Right ventricle myocardium inferior (tissue), 1 donor: ENCODE measurements around the gene FOXL3. TPM values are rescaled to one million over a fixed set of nuclear protein-coding genes. Genes with fewer than 3 reads are reported as not detected.
"Not testable (repeated sequence)": the region's sequence is repeated elsewhere in the genome, so short reads cannot be mapped to it uniquely, and the experiment has no call there.

Source experiments
- ATAC-seq: fragments of 200-7000 bp; cut with Tn5 transposase; one replicate; pipeline ENCODE4 v1.9.1; 2020; ENCODE audit warnings: mild to moderate bottlenecking, moderate library complexity
- DNase-seq: peaks from one replicate; pipeline ENCODE4 v3.0.0; 2021; ENCODE audit errors: missing footprints
- intact Hi-C: fragments of 100-400 bp; cut with DNase I; formaldehyde crosslinking; loops from one replicate; pipeline ENCODE4 v1.11.0; 2022
- total RNA-seq: library from RNA; stranded (reverse); fragmentation: NEBNext Ultra II Directional; extraction: Animal tissue kit (Norgen Biotek cat#: 25700); gene quantifications from one replicate; pipeline ENCODE4 v1.2.1, GENCODE V29; 2021
- donor health status: DM: no; HTN: yes; CAD: no; lungs with severe emphysema.

FOXL3 gene
- total RNA-seq, 1 donor from 2014 or later: not detected

DNA sequence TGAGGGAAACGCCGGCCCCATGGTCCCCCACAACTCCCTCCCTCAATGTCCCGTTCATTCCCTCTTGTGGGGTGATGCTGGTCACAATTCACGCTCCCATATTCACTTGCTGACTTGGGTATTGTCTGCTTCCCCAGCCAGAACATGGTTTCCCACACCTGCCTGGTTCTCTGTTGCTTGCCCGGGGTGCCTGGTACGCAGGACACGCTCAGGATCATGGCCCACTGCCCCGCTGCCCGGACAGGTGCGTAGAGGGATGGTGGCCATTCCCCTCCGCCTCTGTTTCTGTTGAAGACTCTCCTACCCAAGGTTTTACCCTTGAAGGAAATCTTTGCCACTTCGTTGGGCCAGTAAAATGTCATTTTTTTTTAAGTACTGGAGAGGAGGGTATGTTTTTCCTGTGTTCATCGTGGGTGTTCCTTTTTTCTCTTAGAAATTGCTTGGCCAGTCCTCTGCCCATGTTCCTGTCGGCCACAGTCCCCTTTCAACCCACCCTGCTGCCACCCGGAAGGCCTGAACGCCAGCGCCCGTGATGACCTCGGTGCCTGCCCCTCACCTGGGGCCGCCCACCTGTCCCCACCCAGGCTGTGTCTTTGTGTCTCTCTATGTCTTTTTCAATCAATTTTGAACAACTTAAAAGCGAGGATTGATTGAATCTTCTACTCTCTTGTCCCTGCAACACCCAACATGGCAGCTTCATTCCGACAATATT, 38.2 kb downstream of the FOXL3 start:
- peak; percentile 15 for DNase-seq
- intact Hi-C loops: loop anchor here (10.0 kb wide), 1 partner anchor 547 kb away; the partner anchor contains the start of gene GET4
- ATAC-seq: no peak

DNA sequence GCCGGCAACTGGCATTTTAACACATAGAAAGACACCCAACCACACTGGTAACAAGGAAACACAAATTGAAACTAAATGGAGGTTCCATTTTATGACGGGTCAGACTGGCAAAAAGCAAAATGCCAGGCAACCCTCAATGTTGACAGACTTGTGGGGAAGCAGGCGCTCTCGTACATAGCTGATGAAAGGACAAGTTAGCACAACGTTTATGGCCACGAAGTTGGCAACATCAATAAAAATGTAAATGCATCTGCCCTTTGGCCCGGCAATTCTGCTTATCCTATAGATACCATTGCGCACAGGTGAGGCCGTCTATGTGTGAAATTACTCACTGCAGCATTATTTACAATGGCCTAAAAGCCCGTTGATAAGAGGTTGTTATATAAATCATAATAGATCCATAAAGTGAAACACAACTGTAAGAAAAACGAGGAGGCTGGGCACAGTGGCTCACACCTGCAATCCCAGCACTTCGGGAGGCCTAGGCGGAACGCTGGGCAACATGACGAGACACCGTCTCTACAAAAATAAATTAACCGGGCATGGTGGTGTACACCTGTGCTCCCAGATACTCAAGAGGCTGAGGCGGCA, 39.8 kb downstream of the FOXL3 start:
- no peak for ATAC-seq
- DNase-seq: peak; percentile 20
- intact Hi-C loops: loop anchor here (5.0 to 10.0 kb wide), 2 partner anchors 308 to 545 kb away; partner anchors contain the start of gene GET4

DNA sequence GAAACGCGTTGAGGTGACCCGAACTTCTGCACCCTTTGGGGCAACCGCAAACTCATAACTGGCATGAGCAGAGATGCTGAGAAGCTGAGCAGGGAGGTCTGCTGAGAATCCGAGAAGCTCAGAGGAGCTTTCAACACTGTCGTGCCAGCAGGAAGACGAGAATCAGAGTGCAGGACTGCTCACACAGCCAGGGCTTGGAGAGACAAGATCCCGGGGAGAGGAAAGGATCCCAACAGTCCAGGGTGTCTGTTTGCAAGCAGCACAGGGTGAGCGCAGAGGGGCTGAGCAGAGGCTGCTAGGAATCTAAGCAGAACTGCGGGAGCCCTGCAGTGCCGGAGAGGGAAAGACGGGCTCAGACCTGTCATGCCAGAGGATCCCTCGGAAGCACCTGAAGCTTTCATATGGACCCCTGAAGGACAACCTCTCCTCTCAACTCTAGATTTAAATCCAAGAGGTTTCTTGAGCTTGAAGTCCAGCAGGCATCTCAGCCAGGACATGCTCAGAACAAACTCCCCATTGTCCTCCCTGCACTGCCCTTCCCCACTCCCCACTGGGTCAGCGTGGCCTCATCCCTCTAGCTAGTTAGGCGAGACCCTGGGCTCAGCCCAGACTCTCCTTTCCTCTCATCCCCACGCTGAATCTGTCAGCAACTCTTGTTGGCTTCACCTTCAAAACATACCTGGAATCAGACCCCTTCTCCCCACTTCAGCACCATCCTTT, 40.7 kb downstream of the FOXL3 start:
- DNase-seq (peak; percentile 32), ATAC-seq (no peak)
- intact Hi-C loops: loop anchor here (5.0 kb wide), 1 partner anchor 307 kb away; no protein-coding TSS in a partner anchor

- no peak for ATAC-seq
- intact Hi-C loops: loop anchor here (2.0 to 5.0 kb wide), 4 partner anchors 185 to 443 kb away; no protein-coding TSS in a partner anchor
- DNase-seq: peak; percentile 37
Observed at GRCh38 chr7:332020-332517, 42.1 kb downstream of the FOXL3 start.

DNA sequence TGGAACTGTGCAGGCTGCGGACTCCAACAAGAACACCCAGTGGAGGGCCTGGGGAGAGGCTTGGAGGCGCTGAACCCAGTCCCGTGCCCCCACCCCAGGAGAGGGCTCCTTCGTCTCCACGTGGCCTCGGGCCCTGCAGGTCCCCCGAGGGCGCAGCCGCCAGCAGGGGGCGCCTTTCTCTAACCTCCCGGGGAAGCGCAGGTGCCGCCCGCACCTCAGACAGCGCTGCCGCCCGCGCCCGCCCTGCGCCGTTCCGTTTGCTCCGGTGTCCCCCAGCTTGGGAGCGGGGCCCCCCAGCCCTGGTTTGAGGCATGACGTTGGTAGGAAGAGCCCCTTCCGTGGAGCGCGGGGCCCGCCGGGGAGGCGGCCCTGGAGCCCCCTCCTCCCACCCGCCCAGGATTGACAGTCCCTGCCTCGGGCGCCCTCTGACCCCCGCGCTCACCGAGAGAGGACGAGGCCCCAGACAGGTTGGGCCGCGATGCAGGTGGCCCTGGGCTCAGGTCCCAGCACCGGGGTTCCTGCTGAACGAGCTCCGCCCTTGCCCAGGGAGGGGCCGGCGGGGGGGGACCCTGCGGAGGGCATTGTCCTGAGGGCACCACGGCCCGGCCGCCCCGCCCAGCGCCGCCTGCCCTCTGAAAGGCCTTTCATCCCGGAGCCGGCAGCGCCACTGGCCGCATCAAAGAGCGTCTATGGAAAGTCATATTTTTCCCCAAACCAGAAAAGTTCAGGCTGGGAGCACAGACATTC, 42.8 kb downstream of the FOXL3 start:
- peak; percentile 92 for ATAC-seq

DNA sequence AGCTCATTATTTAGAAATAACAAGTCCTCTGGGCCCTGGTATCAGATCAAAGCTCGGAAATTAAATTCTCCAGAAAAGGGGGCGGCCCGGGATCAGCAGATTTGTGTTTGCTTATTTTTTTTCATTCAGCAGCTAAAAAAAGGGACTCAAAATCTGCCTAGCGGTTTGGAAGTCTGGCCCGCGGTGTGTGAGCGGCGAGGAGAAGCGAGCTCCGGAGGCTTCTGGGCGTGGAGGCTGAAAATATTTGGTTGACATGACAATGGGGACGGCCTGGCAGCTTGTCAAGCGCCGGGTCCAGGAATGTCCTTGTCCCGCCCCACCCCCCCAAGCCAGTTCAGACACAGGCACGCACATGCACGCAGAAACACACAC, 43.4 kb downstream of the FOXL3 start:
- intact Hi-C loops: loop anchor here (2.0 to 5.0 kb wide), 4 partner anchors 183 to 441 kb away; no protein-coding TSS in a partner anchor
- ATAC-seq (peak; percentile 84), DNase-seq (peak; percentile 82)

More for the DNA sequence above, 42.8 kb downstream of the FOXL3 start:
- DNase-seq: peak; percentile 90
- intact Hi-C loops: loop anchor here (2.0 to 5.0 kb wide), 4 partner anchors 184 to 442 kb away; no protein-coding TSS in a partner anchor

- ATAC-seq (no peak), DNase-seq (peak; percentile 49)
- intact Hi-C loops: loop anchor here (5.0 kb wide), 1 partner anchor 303 kb away; no protein-coding TSS in a partner anchor
Observed at GRCh38 chr7:334618-335357, 44.8 kb downstream of the FOXL3 start.

DNA sequence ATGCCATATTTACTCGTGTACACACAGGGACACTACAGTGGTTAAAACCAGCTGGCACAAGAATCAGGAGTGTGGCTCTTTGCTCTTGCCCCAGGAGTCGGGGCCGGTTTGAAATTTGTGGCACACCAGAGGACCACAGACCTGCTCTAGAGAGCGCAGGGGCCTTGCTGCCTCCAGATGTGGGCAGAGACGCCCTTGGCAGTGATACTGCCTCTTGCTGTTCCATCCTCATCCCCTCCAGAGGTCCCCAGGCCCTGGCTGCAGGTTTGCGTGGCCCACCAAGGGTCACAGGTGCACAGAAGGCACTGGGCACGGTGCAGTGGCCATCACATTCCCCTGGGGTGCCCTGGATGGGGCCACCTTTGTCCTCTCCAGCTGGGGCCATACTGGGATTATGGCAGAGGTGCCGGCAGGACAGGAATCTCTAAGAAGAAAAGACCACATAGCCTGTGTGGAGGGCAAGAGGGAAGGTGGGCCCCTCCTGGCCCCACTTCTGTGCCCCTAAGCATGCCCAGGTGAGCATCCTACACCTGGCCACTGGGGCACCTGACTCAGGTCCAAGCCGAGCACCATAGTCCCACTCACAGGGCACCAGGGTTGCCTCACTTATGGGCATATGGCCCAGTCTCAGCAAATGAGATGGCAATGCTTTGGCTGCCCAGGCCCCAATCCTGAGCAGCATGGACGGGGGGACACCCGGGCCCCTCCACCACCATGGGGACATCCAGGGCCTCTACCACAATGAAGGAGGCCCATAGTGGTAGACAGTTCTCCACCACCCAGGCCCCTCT, 45.6 kb downstream of the FOXL3 start:
- intact Hi-C loops: no loop called here
- peak; percentile 41 for DNase-seq
- no peak for ATAC-seq

- DNase-seq, intact Hi-C loops: not testable (repeated sequence)
Observed at GRCh38 chr7:336149-336533, 46.2 kb downstream of the FOXL3 start.

DNA sequence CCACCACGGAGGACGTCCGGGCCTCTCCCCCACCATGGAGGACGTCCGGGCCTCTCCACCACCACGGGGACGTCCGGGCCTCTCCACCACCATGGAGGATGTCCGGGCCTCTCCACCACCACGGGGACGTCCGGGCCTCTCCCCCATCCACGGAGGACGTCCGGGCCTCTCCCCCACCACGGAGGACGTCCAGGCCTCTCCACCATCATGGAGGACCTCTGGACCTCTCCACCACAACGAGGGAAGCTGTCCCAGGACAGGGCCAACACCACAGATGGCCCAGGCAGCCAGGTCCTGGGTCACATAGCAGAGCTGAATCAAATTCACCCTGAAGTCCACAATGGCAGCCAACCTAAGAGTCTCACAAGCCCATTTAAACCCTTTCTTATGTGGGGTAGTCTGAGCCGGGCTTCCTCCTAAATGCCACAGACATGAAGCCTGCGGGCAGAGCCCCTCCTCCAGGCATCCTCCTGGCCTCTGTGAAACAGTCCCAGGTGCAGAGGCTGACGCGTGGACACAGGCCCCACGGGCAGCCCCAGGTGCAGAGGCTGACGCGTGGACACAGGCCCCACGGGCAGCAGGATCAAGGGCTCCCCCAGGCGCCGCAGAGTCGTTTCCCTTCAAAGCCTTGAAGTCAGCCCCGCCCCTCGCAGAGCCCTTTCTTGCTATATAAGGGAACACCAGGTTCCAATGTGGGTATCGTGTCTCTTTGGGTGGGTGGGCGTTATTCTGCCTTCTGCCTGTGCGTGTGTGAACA, 47.0 kb downstream of the FOXL3 start:
- DNase-seq (peak; percentile 59), ATAC-seq (no peak)
- intact Hi-C loops: no loop called here

More at GRCh38 chr7:336149-336533, 46.2 kb downstream of the FOXL3 start:
- not testable (repeated sequence) for ATAC-seq

DNA sequence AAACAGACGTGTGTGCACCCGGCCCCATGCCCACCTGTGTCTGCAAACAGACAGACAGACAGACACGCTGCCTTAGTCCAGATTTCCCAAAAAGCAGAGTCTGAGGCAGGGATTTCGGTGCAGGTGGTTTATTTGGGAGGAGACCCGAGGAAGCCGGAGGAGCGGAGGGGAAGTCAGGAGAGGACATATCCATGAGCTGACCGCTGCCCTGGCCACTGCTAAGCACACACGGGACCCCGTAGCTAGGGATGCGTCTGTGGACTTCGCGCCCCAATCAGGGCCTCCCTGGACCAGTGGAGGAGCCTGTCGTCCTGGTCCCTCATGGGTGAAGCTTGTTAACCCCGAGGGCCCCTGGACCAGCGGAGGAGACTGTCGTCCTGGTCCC, 47.6 kb downstream of the FOXL3 start:
- peak; percentile 67 for DNase-seq
- no peak for ATAC-seq
- intact Hi-C loops: no loop called here

DNA sequence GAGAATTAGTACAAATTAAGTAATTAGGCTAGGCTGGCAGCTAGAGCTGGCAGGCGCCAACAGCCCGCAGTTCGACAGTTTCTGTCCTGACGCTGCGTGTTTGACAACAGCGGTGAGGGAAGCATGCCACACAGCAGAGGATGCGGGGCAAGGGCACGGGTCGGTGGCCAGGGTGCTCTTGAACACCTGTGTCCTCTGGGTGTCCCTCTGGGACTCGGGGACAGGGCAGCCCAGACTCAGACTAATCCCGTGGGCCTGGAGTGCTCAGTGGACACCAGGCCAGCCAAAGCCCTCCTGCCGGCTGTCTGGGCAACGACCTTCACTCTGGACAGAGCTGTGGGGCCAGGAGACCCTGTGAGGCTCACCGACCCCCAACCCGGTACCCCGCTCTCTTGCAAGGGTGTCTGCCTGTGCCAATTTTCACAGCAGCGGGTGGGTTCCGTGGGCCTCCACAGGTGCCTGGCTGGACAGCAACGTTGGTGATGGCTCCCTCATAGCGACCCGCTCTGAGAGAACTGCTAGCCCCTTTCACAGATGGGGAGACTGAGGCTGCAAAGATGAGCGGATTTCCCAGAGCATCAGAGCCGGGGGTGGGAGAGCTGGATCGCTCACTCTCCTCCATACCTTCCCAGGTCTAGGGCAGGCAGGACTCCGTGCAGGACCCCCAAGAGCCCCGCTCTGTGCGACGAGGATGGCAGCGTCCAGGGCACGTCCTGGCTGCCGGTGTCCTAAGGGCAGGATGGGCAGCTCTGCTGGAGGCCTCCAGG, 48.5 kb downstream of the FOXL3 start:
- DNase-seq (peak; percentile 64), ATAC-seq (no peak)
- intact Hi-C loops: no loop called here

DNA sequence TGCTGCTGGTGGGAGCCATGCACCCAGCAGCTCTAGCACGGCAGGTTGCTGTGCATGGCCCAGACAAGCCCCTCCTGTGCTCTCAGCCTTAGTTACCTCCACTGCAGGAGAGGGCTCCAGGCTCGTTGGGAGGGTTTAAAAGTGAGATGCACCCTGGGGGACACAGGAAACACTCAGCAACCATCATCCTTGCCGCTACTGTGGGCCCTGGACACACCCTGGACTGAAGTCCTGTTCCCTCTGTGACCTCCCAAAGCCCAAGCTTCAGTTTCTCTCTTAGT, 49.0 kb downstream of the FOXL3 start:
- no peak for ATAC-seq
- intact Hi-C loops: no loop called here
- DNase-seq: no peak

DNA sequence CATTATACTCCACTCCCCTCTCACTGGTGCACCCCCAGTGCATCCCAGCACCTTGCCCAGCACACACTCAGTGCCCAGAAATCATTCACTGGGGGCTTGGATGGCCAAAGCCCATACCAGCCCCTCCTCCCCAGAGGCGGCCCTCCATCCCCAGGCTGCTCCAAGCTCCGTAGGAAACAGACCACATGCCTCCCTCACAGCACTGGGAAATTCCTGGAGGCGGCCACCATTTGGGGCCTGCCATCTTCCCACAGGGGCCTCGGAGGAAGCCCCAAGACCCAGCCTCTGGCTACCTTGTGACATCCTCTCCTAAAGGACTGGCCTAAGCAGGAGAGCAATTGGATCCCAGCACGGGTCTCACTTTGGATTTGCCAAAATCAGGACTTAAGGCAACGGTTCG, 49.7 kb downstream of the FOXL3 start:
- DNase-seq: peak; percentile 9
- no peak for ATAC-seq
- intact Hi-C loops: no loop called here

- ATAC-seq (no peak), DNase-seq (peak; percentile 56)
- intact Hi-C loops: no loop called here
Observed at GRCh38 chr7:340200-340937, 50.4 kb downstream of the FOXL3 start.
